SIG-M5 (cell line): Measurements from ENCODE around the gene MEGF9.

Source experiments
- DNase-seq: peaks from one replicate; lab custom pipeline; 2025; lab: John Stamatoyannopoulos, UW

MEGF9 gene

DNA sequence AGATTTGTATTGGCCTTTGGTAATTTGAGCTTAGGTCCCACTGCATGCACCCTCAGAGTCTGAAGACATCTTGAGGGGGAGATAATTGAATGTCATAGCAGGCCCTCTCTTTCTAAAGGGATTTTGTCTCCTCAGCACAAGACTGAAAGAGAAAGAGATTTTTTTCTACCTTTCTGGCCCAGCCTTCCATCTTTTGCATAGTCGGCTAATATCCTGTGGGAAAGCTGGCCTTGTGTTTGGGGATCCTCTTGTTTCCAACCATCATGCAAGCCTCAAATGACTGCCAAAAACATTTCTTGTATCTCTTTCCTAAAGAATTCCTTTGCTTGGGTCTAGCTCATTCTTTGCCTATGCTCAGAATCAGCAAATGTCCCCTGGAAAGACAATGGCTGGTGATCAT is 92.3 kb downstream of the MEGF9 start:
- no peak for DNase-seq

DNA sequence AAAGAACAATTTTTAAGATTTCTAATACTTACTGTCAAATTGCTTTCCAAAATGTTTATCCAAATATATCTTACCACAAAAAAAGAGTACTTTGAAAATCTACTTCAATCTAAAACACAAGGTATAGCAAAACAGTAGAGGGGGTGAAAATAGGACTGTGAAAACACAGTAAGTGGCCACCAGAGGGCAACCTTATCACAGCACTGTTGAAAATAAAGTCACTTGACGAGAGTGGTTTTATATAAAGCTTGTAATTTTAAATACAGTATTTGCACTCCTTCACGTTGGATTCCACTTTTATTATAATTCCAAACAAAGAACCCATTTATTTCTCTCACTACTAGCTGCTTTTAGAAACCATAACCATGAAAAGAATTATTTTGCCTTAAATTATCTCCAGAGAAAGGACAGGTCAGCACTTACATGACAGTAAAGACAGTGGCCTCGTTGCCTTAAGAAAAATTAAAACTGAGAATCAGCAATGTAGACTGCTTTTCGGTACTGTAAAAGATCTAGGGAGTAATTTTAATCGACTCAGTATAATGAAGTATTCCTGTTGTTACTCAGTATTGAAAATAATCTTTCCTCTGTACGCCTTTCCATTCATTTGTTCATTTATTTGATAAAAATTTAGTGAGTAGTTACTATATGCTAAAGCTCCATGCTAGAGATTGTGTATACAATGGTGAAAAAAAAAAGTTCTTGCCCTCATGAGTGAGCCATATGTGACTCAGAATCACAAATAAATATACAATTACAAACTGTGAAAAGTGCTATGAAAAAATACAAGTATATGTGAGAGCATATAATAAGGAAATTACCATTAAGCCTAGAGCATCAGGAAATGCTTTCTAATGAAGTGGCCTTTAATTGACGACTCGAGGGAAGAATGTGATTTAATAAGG is 94.3 kb downstream of the MEGF9 start:
- no peak for DNase-seq

DNA sequence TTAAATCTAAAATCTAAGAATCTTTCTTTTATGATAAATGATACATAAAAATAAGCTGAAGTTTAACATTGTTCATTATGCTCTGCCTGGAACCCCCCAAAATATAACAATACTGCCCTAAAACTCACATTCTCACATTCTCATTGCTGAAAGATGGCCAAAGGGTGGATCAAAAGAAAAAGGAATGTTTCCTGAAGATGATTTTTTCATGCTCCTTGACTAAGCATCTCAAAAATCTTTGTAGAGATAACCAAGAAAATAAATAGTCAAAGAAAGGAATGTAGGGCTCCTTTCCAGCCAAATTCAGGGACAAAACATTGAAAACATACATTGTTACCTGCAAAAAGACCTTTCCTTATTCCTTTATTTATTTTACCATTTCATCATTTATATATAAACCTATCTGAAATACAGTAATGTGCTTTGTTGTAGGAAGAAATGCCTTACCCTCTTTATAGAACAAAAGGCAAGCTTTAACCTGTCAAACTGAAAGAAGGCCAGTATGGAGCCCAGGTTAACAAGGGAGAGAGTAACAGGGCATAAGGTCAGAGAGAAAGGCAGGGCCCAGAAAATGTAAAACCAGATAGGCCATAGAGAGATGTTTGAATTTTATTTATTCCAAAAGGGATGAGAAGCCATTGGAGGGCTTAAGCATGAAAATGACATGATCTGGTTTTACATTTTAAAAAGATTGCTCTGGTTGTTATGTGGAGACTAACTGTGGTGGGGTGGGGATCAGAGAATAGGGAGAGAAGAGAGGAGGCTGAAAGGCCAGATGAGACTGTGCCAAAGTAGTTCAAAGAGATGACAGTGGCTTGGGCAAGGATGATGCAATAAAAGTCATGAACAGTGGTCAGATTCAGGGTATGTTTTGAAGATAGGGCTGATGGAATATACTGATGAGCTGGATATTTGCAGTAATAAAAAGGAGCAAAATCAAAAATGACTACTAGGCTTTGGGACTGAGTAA is 97.0 kb downstream of the MEGF9 start:
- no peak for DNase-seq

DNA sequence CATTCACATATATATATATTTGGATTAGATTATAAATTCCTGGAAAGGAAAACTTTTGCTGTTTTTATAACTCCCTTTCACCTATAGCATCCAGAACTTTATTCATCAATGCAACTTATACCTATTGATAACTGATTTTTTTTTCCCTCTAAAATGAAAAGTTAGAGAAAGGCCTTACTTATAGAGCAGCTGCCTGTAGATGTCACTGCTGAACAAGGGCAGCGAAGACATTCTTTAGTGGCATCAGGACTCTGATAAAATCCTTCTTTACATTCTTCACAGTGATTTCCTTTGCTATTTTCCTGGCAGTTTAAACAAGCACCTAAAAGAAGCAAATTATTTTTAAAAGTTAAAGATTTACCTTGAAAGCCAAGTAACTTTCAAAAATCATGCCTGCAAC is 102.1 kb downstream of the MEGF9 start:
- no peak for DNase-seq

DNA sequence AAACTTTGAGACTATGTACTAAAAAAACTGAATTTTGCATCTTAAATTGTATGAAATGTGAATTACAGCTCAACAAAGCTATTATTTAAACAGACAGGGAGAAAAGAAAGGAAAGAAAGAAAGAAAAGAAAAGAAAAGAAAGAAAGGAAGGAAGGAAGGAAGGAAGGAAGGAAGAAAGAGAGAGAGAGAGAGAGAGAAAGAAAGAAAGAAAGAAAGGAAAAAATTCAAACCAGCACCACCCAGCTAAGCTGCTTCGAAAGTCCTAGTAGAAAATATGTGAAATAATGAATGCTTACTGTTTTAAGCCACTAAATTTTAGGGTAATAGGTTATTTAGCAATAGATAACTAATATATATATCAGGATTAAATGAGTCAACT is 102.6 kb downstream of the MEGF9 start:
- DNase-seq, result no peak

DNA sequence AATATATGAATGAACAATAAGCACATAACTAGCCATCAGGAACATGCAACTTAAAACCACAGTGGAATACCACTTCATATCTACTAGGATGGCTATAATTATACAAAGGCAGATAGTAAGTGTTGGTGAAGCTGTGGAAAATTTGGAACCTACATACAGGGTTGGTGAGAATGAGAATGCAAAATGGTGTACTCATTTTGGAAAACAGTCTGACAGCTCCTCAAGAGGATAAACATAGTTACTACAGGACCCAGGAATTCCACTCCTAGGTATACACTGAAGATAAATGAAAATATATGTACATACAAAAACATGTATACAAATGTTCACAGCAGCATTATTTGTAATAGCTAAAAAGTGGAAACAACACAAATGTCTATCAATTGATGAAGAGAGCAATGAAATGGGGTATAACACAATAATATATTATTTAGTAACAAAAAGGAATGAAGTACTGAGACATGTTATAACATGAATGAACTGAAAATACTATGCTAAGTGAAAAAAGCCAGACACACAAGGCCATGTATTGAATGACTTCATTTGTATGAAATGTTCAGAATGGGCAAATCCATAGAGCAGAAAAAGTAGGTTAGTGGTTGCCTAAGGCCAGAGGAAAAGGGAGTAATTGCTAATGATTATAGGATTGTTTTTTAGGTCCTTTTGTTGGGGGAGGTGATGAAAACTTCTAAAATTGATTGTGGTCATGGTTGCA is 103.1 kb downstream of the MEGF9 start:
- no peak for DNase-seq

DNA sequence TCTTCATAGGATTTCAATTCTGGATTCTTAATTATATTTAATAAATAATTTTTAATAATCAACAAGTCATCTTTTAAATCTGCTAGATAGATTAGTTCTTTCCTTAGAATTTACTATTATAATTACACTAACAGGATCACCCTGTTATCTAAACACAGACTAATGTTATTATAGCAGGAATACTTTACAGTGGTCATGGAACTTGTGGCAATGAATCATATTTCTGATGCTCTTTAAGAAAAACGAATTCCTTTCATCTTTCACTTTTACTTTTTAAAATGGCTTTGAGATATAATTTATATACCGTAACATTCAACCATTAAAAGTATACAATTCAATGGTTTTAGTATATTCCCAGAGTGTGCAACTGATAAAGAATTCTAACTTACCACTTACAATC is 104.6 kb downstream of the MEGF9 start:
- no peak for DNase-seq

DNA sequence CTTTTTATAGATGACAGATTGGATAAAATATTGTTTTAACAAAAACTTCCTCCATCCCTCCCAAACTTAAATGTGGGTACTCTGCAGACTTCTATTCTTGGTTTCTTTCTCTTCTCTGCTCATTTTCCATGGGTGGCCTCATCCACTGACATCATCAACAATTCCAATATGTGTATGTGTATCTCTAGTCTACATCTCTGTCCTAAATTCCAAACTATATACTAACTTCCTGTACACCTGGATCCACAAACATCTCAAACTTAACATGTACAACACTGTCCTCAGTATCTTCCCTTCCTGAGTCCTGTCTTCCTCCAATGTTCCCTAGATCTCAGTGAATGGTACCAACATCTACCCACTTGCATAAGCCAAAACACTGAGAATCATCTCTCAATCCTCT is 105.8 kb downstream of the MEGF9 start:
- DNase-seq, result no peak

DNA sequence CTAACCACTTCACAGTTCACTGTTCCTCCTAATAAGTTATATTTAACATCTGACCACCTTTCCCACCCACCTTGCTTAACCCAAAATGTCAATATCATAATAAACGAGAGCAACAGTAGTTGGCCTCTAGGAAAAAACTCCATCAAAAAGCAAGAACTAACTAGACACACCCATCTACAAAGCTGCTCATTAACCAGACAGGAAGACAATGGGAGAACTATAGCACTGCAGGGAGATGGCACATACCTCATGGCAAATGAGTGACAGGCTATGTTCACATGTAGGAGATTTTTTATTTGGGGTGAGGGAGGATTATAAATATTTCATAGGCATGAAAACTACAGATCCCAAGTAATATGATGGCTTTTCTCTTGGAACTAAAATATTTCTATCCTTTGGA is 110.7 kb downstream of the MEGF9 start:
- DNase-seq, result no peak

DNA sequence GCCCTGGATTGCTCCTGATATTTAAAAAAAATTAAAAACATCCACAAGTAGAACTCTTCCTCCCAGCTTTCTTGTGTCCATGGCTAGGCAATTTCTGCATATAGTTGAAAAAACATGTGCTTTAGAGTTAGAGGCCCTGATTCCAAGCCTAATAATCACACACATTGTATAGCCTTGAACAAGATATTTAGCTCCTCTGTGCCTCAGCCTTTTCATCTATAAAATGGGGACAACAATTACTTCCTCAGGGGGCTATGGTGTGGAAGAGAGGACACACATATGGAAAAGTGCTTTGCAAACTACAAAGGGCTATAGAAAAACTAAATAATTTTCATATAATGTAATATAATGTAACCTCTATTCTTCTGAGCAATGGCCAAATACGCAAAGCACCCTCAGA is 111.3 kb downstream of the MEGF9 start:
- DNase-seq, result no peak

DNA sequence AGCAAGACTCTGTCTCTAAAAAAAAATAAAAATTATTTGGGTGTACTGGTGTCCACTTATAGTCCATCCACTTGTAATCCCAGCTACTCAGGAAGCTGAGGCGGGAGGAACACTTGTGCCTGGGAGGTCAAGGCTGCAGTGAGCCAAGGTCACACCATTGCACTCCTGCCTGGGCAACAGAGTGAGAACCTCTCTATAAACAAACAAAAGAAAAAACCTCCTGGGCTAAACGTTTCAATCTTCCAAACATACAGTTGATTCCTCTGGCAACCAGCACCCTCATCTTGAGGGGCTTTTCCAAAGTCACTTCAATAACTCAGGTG is 120.4 kb downstream of the MEGF9 start:
- DNase-seq, result no peak

DNA sequence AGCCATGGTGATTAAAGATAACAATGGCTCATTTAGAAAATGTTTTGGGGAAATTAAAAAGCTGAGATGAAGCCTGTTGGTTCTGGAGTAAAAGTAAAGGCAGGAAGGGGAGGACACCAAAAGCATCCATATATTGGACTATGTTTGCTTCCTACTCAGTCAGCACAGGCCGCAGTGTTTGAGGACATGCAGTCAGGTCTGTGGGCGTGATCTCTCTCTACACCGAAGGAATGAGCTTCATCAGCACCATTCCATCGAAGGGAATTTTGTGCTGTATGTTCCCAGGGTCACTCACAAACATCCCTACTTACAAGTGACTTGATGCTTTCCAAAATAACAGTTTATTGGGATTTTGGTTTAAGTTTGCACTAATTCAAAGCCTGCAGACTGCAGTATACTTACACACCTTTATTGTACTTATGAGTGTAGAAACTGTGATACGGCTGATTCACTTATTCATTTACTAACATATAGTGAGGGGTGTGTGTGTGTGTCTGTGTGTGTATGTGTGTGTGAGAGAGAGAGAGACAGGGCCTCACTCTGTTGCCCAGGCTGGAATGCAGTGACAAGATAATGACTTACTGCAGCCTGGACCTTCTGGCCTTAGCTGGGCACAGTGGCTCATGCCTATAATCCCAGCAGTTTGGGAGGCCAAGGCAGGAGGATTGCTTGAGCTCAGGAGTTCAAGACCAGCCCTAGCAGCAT is 120.9 kb downstream of the MEGF9 start:
- no peak for DNase-seq

DNA sequence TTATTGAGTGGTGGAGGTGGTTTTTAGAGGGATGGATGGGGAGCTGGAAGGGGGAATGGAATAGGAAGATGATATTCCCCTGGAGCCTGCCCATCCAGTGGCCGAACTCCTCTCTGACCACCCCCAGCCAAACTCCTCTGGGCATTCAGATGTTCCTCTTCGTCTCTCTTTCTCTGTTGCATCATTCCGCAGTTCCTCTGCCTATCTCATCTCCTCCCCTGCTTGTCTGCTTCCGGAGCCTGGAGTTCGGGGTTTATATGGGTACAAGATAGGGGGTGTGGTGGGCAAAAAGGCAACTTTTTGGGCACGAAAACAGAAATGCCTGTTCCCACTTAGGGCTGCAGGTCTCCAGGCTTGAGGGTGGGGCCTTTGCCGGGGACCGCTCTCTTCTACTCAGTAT is 122.1 kb downstream of the MEGF9 start:
- DNase-seq, result no peak

DNA sequence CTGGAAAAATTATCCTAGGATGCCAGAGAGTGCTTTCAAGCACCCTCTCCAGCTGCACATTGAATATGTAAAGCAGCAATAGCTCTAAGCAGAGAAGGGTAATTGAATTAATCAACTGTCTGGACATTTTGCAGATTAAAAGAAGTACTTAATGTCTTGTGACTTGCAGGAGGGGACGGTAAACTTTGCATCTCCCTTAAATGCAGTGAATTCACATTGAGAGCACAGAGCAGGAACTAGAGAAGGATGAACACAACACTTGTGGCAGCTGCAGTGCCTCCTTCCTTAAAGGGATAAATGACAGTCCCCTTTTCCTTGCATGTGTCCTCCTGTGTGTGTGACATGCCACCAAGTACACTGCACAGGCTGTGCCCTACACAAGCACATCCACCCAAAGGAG is 126.9 kb downstream of the MEGF9 start:
- no peak for DNase-seq

DNA sequence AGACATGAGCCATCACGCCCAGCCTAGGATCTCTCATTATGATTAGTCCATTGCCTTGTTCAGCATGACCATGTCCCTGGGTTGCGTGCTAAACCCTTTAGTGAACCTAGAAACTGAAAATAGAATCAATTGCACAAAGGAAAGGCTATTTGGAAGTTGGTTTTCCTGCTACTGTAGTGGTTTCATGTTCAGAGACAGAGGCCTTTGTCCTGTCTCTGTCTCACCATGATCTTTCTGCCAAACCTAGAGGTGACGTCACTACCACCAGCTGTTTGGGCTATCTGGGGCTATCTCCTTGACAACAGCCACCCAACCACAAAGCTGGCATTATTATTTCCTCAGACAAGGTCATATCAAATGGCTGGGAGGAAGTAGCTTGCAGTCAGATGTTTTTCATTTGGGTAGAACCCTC is 130.3 kb downstream of the MEGF9 start:
- DNase-seq, result peak; percentile 33

DNA sequence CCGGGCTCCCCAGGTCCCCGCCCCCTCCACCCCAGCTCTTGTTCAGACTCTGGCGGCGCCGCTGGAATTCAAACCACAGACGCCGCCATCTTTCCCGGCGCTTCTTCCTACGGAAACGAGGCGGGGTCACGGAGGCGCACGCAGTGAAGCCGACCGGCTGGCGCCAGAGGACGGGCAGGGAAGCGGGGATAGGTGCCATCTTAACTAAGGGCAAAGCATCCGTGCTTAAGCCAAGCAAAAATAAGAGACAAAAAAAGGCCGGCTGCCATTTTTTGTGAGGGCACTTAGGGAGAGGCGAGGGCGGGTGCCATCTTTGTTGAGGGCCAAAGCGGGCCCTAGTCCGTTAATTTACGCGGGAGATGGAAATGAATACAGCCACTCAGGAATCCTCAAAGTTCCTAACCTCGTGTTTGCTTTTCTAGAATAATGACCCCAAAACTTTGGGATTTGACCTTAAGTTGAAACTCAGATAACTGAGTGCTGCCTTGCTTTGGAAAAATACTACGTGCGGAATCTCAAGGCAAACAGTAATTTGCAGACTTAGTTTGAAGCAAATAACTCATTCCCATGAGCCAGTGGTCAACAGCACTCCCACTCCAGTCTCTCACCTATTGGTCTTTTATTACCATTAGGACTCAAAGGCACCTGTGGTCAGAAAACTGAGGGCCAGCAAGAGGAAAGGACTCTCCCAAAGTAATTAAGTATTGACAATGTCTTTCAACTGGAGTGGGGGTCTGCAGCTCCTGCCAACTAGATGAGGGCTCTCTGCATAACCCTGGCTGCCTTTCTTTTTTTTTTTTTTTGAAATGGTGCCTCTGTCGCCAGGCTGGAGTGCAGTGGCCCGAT is 134.0 kb downstream of the MEGF9 start, which contains the start of gene CDK5RAP2:
CDK5RAP2 (minus strand) TSS at position 117 of the 846 bp plus-strand sequence. CDS start 189 bp downstream, outside the sequence.
- peak; percentile 88 for DNase-seq

DNA sequence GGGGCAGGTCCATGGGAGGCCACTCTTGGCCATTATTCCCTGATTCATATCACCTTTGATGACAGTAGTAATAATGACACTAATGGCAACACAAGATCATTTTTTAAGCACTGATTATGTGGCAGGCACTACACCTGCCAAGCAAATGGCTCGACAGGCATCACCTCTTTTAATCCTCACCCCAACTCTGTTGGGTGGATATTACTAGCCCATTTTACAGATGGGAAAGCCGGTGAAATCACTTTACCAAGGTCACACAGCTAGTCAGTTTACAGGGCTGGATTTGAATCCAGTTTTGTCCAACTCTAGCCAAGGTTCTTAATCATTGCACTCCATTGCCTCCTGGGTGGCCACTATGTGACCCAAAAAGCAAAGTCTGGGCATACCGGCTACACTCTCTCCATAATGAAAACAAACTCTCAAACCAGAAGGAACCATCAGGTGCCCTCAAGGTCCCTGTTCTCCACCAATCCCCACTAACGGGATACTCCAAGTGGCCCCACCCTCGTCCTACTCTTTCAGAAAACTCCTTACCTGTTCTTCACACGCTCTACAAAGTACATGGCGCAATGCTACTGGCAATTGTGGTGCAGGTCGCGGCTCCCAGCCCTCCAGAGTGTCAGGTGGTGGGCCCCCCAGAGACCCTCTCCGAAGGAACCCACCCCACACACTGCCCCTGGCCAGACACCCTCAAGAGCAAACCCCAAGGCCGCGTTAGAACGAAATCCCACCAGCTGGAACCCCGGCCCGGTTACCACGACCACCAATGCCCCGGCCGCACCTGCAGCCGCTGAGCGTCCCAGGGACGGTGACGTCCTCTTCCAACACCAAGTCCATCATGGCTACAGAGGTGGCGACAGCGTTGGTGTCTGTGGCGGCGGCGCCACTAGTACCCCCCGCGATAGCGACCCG is 134.9 kb downstream of the MEGF9 start:
- DNase-seq, result no peak

DNA sequence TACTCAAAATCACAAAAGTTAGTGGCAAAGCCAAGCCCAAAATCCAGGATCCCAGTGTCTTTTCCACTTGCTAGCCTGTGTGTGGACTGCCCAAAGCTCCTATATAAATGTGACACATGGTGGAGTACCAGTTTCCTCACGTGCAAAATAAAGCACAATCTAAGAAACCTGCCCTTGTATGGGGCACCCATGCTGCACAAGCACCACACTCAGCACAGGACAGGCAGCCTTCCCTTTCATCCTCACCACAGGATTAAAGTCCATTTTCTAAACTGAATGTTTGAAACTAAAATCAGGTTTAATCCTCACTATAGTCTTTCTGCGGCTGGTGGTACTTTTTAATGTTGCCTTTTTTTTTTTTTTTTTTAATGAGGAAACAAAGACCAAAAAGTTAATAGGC is 139.8 kb downstream of the MEGF9 start:
- DNase-seq, result no peak

DNA sequence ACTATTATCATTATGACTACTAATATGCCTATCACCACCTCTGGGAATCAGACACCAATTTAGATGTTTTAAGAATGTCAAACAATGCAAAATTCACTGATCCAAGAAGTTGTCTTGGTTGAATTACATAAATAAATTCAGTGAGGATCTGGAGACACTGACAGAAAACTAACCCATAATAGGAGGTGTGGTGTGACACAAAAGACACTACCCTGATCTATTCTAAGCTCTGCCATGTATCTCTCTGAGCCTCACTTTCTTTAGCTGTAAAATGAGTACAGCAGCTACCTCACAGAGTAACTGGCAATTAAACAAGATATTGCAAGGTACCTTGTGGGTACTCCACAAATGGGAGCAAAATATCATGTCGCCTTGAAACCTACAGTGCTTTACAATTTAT is 141.8 kb downstream of the MEGF9 start:
- DNase-seq, result no peak
